ENCODE measurements around the gene NUAK1.

Gene NUAK1

GRCh38 chr12:106082216-106083175, 56.3 kb downstream of the NUAK1 start:
- DNase-seq (ENCODE audit: low spot score) = no peak
- H3K4me3 Mint-ChIP-seq = no peak overlapping the region

GRCh38 chr12:106081606-106082005, 57.1 kb downstream of the NUAK1 start:
- peaks cover 35% of the 10 kb centered on the region for H3K27me3 Mint-ChIP-seq (ENCODE audit: low read depth)
- H3K4me3 Mint-ChIP-seq = no peak overlapping the region
- no peak overlapping the region for H3K27ac Mint-ChIP-seq
- H3K9me3 Mint-ChIP-seq = no peaks in the 10 kb centered on the region
- no peak for DNase-seq (ENCODE audit: low spot score)
- no peaks in the 10 kb centered on the region for H3K36me3 Mint-ChIP-seq (ENCODE audit: low read depth)
- no peaks in the 10 kb centered on the region for H3K4me1 Mint-ChIP-seq (ENCODE audit: low read depth)

More at GRCh38 chr12:106082216-106083175, 56.3 kb downstream of the NUAK1 start:
- Mint-ChIP-seq H3K4me1 (ENCODE audit: low read depth) (no peaks in the 10 kb centered on the region), H3K9me3 (no peaks in the 10 kb centered on the region), H3K36me3 (ENCODE audit: low read depth) (no peaks in the 10 kb centered on the region), H3K27ac (no peak overlapping the region), H3K27me3 (ENCODE audit: low read depth) (peaks cover 28% of the 10 kb centered on the region)

GRCh38 chr12:106080791-106081170, 58.0 kb downstream of the NUAK1 start:
- Mint-ChIP-seq H3K27me3 (ENCODE audit: low read depth) (peaks cover 36% of the 10 kb centered on the region), H3K4me3 (no peak overlapping the region), H3K9me3 (no peaks in the 10 kb centered on the region), H3K36me3 (ENCODE audit: low read depth) (no peaks in the 10 kb centered on the region), H3K27ac (no peak overlapping the region), H3K4me1 (ENCODE audit: low read depth) (no peaks in the 10 kb centered on the region)
- DNase-seq (ENCODE audit: low spot score) = no peak

- no peaks in the 10 kb centered on the region for H3K9me3 Mint-ChIP-seq
- no peaks in the 10 kb centered on the region for H3K36me3 Mint-ChIP-seq (ENCODE audit: low read depth)
- peaks cover 34% of the 10 kb centered on the region for H3K27me3 Mint-ChIP-seq (ENCODE audit: low read depth)
- no peak overlapping the region for H3K4me3 Mint-ChIP-seq
- DNase-seq (ENCODE audit: low spot score) = no peak
- no peaks in the 10 kb centered on the region for H3K4me1 Mint-ChIP-seq (ENCODE audit: low read depth)
- no peak overlapping the region for H3K27ac Mint-ChIP-seq
Observed at GRCh38 chr12:106080041-106080790, 58.5 kb downstream of the NUAK1 start.

GRCh38 chr12:106079148-106079738, 59.5 kb downstream of the NUAK1 start:
- Mint-ChIP-seq H3K4me1 (ENCODE audit: low read depth) (peaks cover 3% of the 10 kb centered on the region), H3K36me3 (ENCODE audit: low read depth) (no peaks in the 10 kb centered on the region), H3K27ac (no peak overlapping the region), H3K27me3 (ENCODE audit: low read depth) (peaks cover 31% of the 10 kb centered on the region), H3K4me3 (no peak overlapping the region), H3K9me3 (no peaks in the 10 kb centered on the region)
- no peak for DNase-seq (ENCODE audit: low spot score)

- no peak overlapping the region for H3K27ac Mint-ChIP-seq
- H3K36me3 Mint-ChIP-seq (ENCODE audit: low read depth) = no peaks in the 10 kb centered on the region
- no peak for DNase-seq (ENCODE audit: low spot score)
- no peaks in the 10 kb centered on the region for H3K9me3 Mint-ChIP-seq
- H3K4me1 Mint-ChIP-seq (ENCODE audit: low read depth) = peaks cover 4% of the 10 kb centered on the region
- H3K27me3 Mint-ChIP-seq (ENCODE audit: low read depth) = peaks cover 25% of the 10 kb centered on the region
- H3K4me3 Mint-ChIP-seq = no peak overlapping the region
Observed at GRCh38 chr12:106078358-106079010, 60.3 kb downstream of the NUAK1 start.

GRCh38 chr12:106074706-106075392, 63.9 kb downstream of the NUAK1 start:
- peaks cover 8% of the 10 kb centered on the region for H3K4me1 Mint-ChIP-seq (ENCODE audit: low read depth)
- H3K9me3 Mint-ChIP-seq = no peaks in the 10 kb centered on the region
- no peaks in the 10 kb centered on the region for H3K36me3 Mint-ChIP-seq (ENCODE audit: low read depth)
- no peak for DNase-seq (ENCODE audit: low spot score)
- no peak overlapping the region for H3K27ac Mint-ChIP-seq
- H3K4me3 Mint-ChIP-seq = no peak overlapping the region
- H3K27me3 Mint-ChIP-seq (ENCODE audit: low read depth) = peaks cover 29% of the 10 kb centered on the region

- no peak for DNase-seq (ENCODE audit: low spot score)
- peaks cover 8% of the 10 kb centered on the region for H3K4me1 Mint-ChIP-seq (ENCODE audit: low read depth)
- H3K9me3 Mint-ChIP-seq = no peaks in the 10 kb centered on the region
- H3K27ac Mint-ChIP-seq = no peak overlapping the region
- H3K27me3 Mint-ChIP-seq (ENCODE audit: low read depth) = peaks cover 25% of the 10 kb centered on the region
- H3K36me3 Mint-ChIP-seq (ENCODE audit: low read depth) = no peaks in the 10 kb centered on the region
- H3K4me3 Mint-ChIP-seq = no peak overlapping the region
Observed at GRCh38 chr12:106074361-106074705, 64.4 kb downstream of the NUAK1 start.

- Mint-ChIP-seq H3K4me3 (no peak overlapping the region), H3K9me3 (no peaks in the 10 kb centered on the region), H3K4me1 (ENCODE audit: low read depth) (peaks cover 8% of the 10 kb centered on the region), H3K27me3 (ENCODE audit: low read depth) (peaks cover 23% of the 10 kb centered on the region), H3K36me3 (ENCODE audit: low read depth) (no peaks in the 10 kb centered on the region), H3K27ac (no peak overlapping the region)
- DNase-seq (ENCODE audit: low spot score) = peak; percentile 19
Observed at GRCh38 chr12:106073179-106073578, 65.6 kb downstream of the NUAK1 start.

GRCh38 chr12:106072751-106073150, 66.0 kb downstream of the NUAK1 start:
- no peaks in the 10 kb centered on the region for H3K36me3 Mint-ChIP-seq (ENCODE audit: low read depth)
- no peak for DNase-seq (ENCODE audit: low spot score)
- H3K27me3 Mint-ChIP-seq (ENCODE audit: low read depth) = peaks cover 23% of the 10 kb centered on the region
- H3K27ac Mint-ChIP-seq = no peak overlapping the region
- peaks cover 8% of the 10 kb centered on the region for H3K4me1 Mint-ChIP-seq (ENCODE audit: low read depth)
- no peaks in the 10 kb centered on the region for H3K9me3 Mint-ChIP-seq
- H3K4me3 Mint-ChIP-seq = no peak overlapping the region

GRCh38 chr12:106071686-106072085, 67.1 kb downstream of the NUAK1 start:
- DNase-seq (ENCODE audit: low spot score) = no peak
- Mint-ChIP-seq H3K27ac (no peak overlapping the region), H3K4me1 (ENCODE audit: low read depth) (peaks cover 8% of the 10 kb centered on the region), H3K27me3 (ENCODE audit: low read depth) (peaks cover 16% of the 10 kb centered on the region), H3K36me3 (ENCODE audit: low read depth) (no peaks in the 10 kb centered on the region), H3K4me3 (no peak overlapping the region), H3K9me3 (no peaks in the 10 kb centered on the region)

GRCh38 chr12:106070611-106071010, 68.1 kb downstream of the NUAK1 start:
- peaks cover 8% of the 10 kb centered on the region for H3K4me1 Mint-ChIP-seq (ENCODE audit: low read depth)
- no peaks in the 10 kb centered on the region for H3K9me3 Mint-ChIP-seq
- H3K36me3 Mint-ChIP-seq (ENCODE audit: low read depth) = no peaks in the 10 kb centered on the region
- H3K27ac Mint-ChIP-seq = no peak overlapping the region
- DNase-seq (ENCODE audit: low spot score) = no peak
- peaks cover 14% of the 10 kb centered on the region for H3K27me3 Mint-ChIP-seq (ENCODE audit: low read depth)
- no peak overlapping the region for H3K4me3 Mint-ChIP-seq

- H3K4me1 Mint-ChIP-seq (ENCODE audit: low read depth) = peaks cover 8% of the 10 kb centered on the region
- no peak overlapping the region for H3K4me3 Mint-ChIP-seq
- no peaks in the 10 kb centered on the region for H3K36me3 Mint-ChIP-seq (ENCODE audit: low read depth)
- no peak overlapping the region for H3K27ac Mint-ChIP-seq
- DNase-seq (ENCODE audit: low spot score) = no peak
- H3K9me3 Mint-ChIP-seq = no peaks in the 10 kb centered on the region
- peaks cover 17% of the 10 kb centered on the region for H3K27me3 Mint-ChIP-seq (ENCODE audit: low read depth)
Observed at GRCh38 chr12:106070147-106070546, 68.6 kb downstream of the NUAK1 start.

Data from T-helper 2 cell treated with Interferon-gamma antibody and Interleukin-4, amounts not matched to agents 5 μg/mL and 100 μg/mL, for 36 hours (primary cell).